HG03039 (cell line): ENCODE measurements around the gene PTPRR.

Experiments
- ATAC-seq: cut with Tn5 transposase; IDR thresholded peaks from one replicate; pipeline ENCODE4 v1.9.1; 2021; ENCODE audit warnings: mild to moderate bottlenecking, moderate library complexity; ENCODE audit not compliant: unreplicated experiment

PTPRR gene

GRCh38 chr12:70918321-70918720, 2.2 kb downstream of the PTPRR start:
- ATAC-seq: no peak

GRCh38 chr12:70910666-70911065, 9.9 kb downstream of the PTPRR start:
- ATAC-seq: no peak

- ATAC-seq: no peak
Measured at GRCh38 chr12:70908978-70909377, 11.6 kb downstream of the PTPRR start.

- ATAC-seq: no peak
Measured at GRCh38 chr12:70907412-70907811, 13.1 kb downstream of the PTPRR start.

- no peak for ATAC-seq
Measured at GRCh38 chr12:70895956-70896355, 24.6 kb downstream of the PTPRR start.

DNA sequence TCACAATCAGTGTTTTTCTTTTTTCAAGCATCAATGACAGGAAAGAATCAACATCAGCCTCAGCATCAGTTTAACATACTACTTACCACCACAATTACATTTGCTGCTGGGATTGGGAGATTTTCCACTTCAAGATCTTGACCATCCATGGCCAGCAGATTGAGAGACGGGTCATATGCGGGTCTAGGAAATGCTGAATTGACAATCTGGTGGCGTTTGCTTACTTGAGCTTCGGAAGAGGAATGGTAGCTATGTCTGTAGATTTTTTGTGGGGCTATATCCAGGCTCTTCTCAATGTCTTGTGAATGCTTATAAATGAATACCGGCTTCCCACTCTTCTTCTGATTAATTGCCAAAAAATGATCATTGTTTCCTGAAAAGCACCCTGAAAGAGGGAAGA, 27.9 kb downstream of the PTPRR start:
- no peak for ATAC-seq

- ATAC-seq: no peak
Measured at GRCh38 chr12:70890895-70891832, 29.4 kb downstream of the PTPRR start.

GRCh38 chr12:70885956-70886355, 34.6 kb downstream of the PTPRR start:
- ATAC-seq: no peak

DNA sequence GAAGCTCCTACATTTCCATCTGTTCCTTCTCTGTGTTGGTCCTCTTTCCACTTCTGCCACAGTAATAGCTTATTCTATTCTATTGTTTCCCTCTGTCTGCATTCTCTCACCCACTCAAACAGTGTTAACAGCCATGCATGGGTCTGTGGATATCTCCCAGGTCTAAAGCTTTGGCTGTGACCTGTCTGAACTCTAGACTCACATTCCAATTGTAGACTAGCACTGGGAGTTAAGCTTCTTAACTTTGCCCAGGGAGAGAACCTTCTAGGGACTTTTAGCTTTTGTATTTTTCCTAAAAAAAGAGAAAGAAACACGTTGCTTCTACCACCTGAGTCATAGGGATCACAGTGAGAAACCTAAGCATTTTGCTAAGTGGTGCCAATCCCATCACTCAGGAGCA, 36.7 kb downstream of the PTPRR start:
- no peak for ATAC-seq

DNA sequence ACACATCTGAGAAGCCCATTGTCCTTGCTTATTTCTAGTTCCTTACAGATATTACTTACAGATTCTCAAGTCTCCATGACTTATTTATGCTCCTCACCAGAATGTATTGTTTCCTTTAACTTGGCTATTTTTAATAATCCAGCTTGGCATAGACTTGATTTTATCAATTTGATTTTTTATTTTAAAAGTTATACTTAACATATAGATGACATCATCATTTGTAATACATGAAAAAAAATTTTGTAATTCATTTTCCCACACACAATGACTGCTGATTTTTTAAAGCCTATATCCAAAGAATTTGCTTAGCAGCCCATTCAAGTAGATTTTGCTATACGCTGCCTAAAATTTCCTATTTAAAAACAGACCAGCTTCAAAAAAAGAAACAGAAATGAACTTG, 39.8 kb downstream of the PTPRR start:
- ATAC-seq: no peak

DNA sequence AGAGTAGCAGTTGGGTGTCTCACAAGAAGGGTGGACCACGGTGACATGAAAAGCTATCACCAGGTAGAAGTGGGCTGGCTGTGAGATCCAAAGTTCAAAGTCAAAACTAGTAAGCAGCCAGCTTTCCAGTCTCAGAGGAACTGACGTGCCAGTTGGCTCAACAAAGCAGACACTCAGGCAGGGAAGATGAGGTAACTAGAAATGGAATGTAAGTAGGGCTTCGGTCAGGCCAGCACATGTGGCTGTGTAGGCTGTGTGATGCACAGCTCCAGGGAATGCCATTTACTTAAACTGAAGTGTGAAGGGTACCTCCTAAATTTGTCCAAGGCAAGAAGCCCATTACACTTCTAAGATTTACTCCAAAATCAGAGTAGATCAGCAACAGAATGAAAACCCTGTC, 43.6 kb downstream of the PTPRR start:
- no peak for ATAC-seq

GRCh38 chr12:70875628-70876027, 44.9 kb downstream of the PTPRR start:
- no peak for ATAC-seq

- no peak for ATAC-seq
Measured at GRCh38 chr12:70854881-70855568, 65.5 kb downstream of the PTPRR start.

DNA sequence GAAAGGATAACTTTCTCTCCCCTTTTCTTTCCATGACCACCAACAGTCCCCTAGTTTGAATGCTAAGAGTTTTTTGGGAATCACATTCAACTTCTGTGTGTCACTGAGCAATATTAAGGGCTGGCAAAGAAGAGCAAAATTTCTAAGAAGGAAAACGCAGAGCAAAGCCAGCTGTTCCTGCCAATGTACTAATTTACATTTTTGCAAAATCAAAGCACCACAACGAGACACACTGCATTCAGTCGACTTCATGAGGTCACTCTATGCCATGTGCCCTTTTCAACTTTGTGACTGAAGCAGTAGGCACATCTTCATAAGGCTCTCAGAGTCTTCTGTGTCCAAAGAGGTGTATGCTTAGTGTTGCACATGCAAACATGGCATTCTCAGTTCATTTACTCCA, 66.4 kb downstream of the PTPRR start:
- ATAC-seq: no peak

DNA sequence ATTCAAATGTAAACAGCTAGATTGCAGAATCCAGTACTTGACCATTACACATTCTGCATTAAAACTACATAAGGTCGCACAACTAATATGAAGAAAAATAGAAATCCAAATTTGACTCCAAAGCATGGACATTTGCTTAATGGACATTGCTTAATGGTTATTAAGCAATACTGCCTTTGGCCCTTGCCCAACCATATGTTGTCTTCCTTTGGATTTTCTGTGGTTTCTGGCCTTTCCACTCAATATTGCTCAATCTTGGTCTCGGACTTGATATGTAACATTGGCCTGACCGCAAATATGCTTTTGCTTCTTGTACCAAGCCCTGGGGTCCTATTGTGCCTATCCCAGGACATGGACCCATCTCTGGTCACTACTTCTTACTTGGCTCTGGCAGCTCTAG, 67.2 kb downstream of the PTPRR start:
- no peak for ATAC-seq

GRCh38 chr12:70852416-70853150, 68.0 kb downstream of the PTPRR start:
- no peak for ATAC-seq

DNA sequence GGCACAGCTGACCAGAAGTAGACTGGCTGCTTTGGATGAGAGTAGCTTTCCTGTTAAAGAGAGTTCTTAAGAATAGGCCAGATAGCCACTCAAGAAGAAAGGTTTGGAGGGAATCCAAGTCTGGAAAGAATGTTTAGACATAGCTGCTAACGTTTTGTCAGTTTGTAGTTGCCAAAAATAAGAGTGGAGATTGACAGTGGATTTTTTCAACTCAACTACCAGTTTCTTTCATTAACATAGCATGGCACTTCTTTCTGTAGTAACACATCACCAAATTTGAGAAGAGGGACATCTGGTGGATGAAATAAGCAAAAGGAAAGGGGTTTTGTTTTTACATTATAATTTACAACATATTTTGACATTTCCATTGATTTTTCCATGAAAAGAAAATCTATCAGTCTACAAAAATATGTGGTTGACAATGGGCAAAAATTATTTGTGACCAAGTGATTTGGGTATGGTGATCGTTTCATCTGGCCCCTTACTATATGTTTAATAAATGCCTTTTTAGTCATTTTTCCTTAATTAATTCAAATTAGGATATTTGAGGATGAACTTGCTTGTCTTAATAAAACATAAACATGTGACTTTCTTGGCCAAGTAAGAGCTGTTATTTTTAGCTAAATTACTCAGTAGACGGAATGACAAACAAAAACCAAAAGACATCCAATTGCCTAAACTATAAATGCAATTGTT, 71.1 kb downstream of the PTPRR start:
- ATAC-seq: no peak

- no peak for ATAC-seq
Measured at GRCh38 chr12:70847871-70848270, 72.7 kb downstream of the PTPRR start.

- ATAC-seq: no peak
Measured at GRCh38 chr12:70845268-70845667, 75.3 kb downstream of the PTPRR start.

DNA sequence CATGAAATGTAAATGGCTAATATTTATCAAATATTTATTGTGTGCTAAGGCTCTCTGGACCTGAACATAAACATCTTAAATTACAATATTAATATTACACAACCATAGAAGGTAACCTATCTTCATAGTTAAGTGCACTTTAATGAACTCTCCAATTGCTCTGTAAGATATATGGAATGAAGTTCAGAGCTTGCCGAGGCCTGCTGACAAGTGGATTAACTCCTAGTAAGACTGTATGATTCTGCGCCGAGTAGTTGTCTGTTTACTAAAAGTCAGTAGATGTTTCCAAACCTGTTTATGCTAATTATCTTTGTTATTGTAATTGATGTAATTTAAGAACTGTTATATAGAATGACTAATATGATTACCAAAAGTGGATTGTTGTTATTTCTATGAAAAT, 77.2 kb downstream of the PTPRR start:
- no peak for ATAC-seq

DNA sequence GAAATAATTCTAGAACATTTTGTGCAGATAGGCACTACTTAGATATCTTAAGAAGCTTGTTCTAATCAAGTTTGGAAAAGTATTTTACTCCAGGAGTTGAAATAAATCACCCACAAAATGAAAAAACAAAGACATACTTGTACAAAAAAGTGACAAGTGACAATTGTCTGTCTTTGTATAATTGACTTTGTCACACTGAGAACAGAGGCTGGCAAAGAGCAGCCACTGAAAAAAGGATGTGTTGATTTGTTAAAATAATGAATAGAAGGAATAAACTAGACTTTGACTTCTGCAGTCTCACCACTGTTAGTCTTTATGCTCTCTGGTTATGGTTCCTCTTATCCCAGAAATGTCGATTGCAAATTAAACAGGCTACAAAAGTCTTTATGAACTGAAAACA, 77.6 kb downstream of the PTPRR start:
- ATAC-seq: no peak
